Bone marrow (tissue), 2 donors: ENCODE results near the gene ATP6V1C2.

Source experiments
- DNase-seq, 2 donors: peaks; one replicate each; lab custom pipeline; 2025; lab: John Stamatoyannopoulos, UW

Gene ATP6V1C2

GRCh38 chr2:10721396-10722251 is at the start of gene ATP6V1C2:
TSS of gene ATP6V1C2 (plus strand) at chr2:10721630. CDS start at chr2:10722850, 1,220 bp downstream.
- no peak for DNase-seq

- no peak for DNase-seq
These were observed 46.3 kb upstream of the ATP6V1C2 start for GRCh38 chr2:10675131-10675530.

GRCh38 chr2:10678225-10678624 is 43.2 kb upstream of the ATP6V1C2 start:
- no peak for DNase-seq

GRCh38 chr2:10680214-10680613 is 41.2 kb upstream of the ATP6V1C2 start:
- no peak for DNase-seq

- DNase-seq: no peak
These were observed 40.5 kb upstream of the ATP6V1C2 start for GRCh38 chr2:10680957-10681356.

- no peak for DNase-seq
These were observed 35.2 kb upstream of the ATP6V1C2 start for GRCh38 chr2:10686176-10686730.

GRCh38 chr2:10688921-10689807 is 32.3 kb upstream of the ATP6V1C2 start:
- no peak for DNase-seq

GRCh38 chr2:10691521-10691920 is 29.9 kb upstream of the ATP6V1C2 start:
- no peak for DNase-seq

GRCh38 chr2:10700078-10700803 is 21.2 kb upstream of the ATP6V1C2 start:
- no peak for DNase-seq

- no peak for DNase-seq
These were observed 17.3 kb upstream of the ATP6V1C2 start for GRCh38 chr2:10704034-10704594.

- no peak for DNase-seq
These were observed 15.4 kb upstream of the ATP6V1C2 start for GRCh38 chr2:10706033-10706432.

- no peak for DNase-seq
These were observed 13.6 kb upstream of the ATP6V1C2 start for GRCh38 chr2:10707831-10708230.

- no peak for DNase-seq
These were observed 12.0 kb upstream of the ATP6V1C2 start for GRCh38 chr2:10709290-10709939.

- DNase-seq: no peak
These were observed 9.1 kb upstream of the ATP6V1C2 start for GRCh38 chr2:10712185-10712809.

GRCh38 chr2:10716581-10716980 is 4.8 kb upstream of the ATP6V1C2 start:
- no peak for DNase-seq

- DNase-seq: no peak
These were observed 3.8 kb upstream of the ATP6V1C2 start for GRCh38 chr2:10717628-10718027.

GRCh38 chr2:10720306-10720705 is 1.1 kb upstream of the ATP6V1C2 start:
- no peak for DNase-seq

GRCh38 chr2:10720947-10721395 is 459 bp upstream of the ATP6V1C2 start:
- DNase-seq: no peak

GRCh38 chr2:10722252-10722825 is 909 bp downstream of the ATP6V1C2 start:
- no peak for DNase-seq

- no peak for DNase-seq
These were observed 11.6 kb downstream of the ATP6V1C2 start for GRCh38 chr2:10732924-10733565.
